ENCODE data around the gene ARHGAP32.

DNA sequence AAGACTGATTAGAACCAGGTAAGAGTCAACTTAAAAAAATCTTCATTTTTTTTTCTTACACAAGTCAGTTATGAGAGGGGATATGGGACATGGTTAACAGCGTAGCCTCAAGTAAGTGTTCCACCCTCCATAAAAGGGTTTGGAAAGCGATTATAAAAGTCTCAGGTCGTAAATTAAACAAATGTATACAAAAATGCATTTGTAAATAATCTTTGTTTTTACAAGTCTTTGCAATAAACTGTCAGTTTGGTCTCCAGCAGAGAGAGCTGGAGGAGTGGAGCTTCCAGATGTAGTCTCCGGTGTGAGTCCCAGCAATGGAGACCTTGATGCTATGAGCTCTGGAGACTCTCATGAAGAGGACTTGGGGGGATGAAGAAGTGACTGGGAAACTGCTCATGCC lies 149.6 kb downstream of the ARHGAP32 start:
- TF ChIP-seq, protein P1, sequence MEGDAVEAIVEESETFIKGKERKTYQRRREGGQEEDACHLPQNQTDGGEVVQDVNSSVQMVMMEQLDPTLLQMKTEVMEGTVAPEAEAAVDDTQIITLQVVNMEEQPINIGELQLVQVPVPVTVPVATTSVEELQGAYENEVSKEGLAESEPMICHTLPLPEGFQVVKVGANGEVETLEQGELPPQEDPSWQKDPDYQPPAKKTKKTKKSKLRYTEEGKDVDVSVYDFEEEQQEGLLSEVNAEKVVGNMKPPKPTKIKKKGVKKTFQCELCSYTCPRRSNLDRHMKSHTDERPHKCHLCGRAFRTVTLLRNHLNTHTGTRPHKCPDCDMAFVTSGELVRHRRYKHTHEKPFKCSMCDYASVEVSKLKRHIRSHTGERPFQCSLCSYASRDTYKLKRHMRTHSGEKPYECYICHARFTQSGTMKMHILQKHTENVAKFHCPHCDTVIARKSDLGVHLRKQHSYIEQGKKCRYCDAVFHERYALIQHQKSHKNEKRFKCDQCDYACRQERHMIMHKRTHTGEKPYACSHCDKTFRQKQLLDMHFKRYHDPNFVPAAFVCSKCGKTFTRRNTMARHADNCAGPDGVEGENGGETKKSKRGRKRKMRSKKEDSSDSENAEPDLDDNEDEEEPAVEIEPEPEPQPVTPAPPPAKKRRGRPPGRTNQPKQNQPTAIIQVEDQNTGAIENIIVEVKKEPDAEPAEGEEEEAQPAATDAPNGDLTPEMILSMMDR (IDR thresholded peaks at IDR 0.05) = no peak
- TF ChIP-seq EP300 (IDR thresholded peaks at IDR 0.05) = no peak
- no peak for TF ChIP-seq POLR2A (IDR thresholded peaks at IDR 0.05)
